H9 (cell line): ENCODE results near the gene CLEC19A. TPM values are rescaled to one million over a fixed set of nuclear protein-coding genes. Genes with fewer than 3 reads are reported as not detected.

ENCODE experiments used
- DNase-seq: peaks from one replicate; pipeline ENCODE4 v3.0.0-alpha.2; 2017
- H2AFZ ChIP-seq: one replicate; pipeline ENCODE4 v1.6.1; 2013; ENCODE audit warnings: mild to moderate bottlenecking, low read length, control low read depth, moderate library complexity
- H2AK5ac ChIP-seq: 2 replicates; pipeline ENCODE4 v1.6.1; 2013; ENCODE audit warnings: low read length, control low read depth, mixed read lengths; ENCODE audit not compliant: insufficient read length
- H2BK120ac ChIP-seq: one replicate; pipeline ENCODE4 v1.6.1; 2013; ENCODE audit warnings: low read depth, mild to moderate bottlenecking, low read length, control low read depth, inconsistent platforms; ENCODE audit not compliant: poor library complexity, severe bottlenecking
- H2BK12ac ChIP-seq: 2 replicates; pipeline ENCODE4 v1.6.1; 2013; ENCODE audit warnings: low read length, control low read depth, mixed read lengths, low read depth; ENCODE audit not compliant: insufficient read length
- H2BK15ac ChIP-seq: 2 replicates; pipeline ENCODE4 v1.6.1; 2013; ENCODE audit warnings: low read depth, low read length, control low read depth
- H2BK20ac ChIP-seq: one replicate; pipeline ENCODE4 v1.6.1; 2013; ENCODE audit warnings: low read depth, mild to moderate bottlenecking, low read length, control low read depth, inconsistent platforms; ENCODE audit not compliant: poor library complexity, severe bottlenecking
- H2BK5ac ChIP-seq: 2 replicates; pipeline ENCODE4 v1.6.1; 2013; ENCODE audit warnings: low read length, control low read depth, mixed read lengths; ENCODE audit not compliant: insufficient read length
- H3K14ac ChIP-seq: 2 replicates; pipeline ENCODE4 v1.6.1; 2013; ENCODE audit warnings: low read length, control low read depth; ENCODE audit not compliant: insufficient read depth
- H3K18ac ChIP-seq: 2 replicates; pipeline ENCODE4 v1.6.1; 2013; ENCODE audit warnings: low read depth, mild to moderate bottlenecking, mixed read lengths, low read length, control low read depth; ENCODE audit not compliant: insufficient read length
- H3K23ac ChIP-seq: 2 replicates; pipeline ENCODE4 v1.6.1; 2013; ENCODE audit warnings: low read length, control low read depth, mixed read lengths, low read depth; ENCODE audit not compliant: insufficient read length
- H3K23me2 ChIP-seq: 2 replicates; pipeline ENCODE4 v1.6.1; 2013; ENCODE audit warnings: low read depth, mild to moderate bottlenecking, mixed read lengths, low read length, control low read depth; ENCODE audit not compliant: insufficient read length, poor library complexity, severe bottlenecking
- H3K27ac ChIP-seq: 2 replicates; pipeline ENCODE4 v1.5.1; 2013; ENCODE audit warnings: low read length, control low read depth, mixed read lengths, low read depth; ENCODE audit not compliant: insufficient read length
- H3K27me3 ChIP-seq: 2 replicates; pipeline ENCODE4 v1.6.1; 2013; ENCODE audit warnings: low read length, control low read depth, inconsistent platforms; ENCODE audit not compliant: insufficient read depth
- H3K4ac ChIP-seq: 2 replicates; pipeline ENCODE4 v1.6.1; 2013; ENCODE audit warnings: low read depth, mild to moderate bottlenecking, control low read depth, inconsistent platforms, low read length, moderate library complexity
- H3K4me1 ChIP-seq: 2 replicates; pipeline ENCODE4 v1.6.1; 2013; ENCODE audit warnings: low read length, control low read depth, inconsistent platforms; ENCODE audit not compliant: insufficient read depth
- H3K4me2 ChIP-seq: 2 replicates; pipeline ENCODE4 v1.6.1; 2013; ENCODE audit warnings: low read length, control low read depth, mixed read lengths; ENCODE audit not compliant: insufficient read length, insufficient read depth
- H3K56ac ChIP-seq: 2 replicates; pipeline ENCODE4 v1.6.1; 2013; ENCODE audit warnings: low read depth, mild to moderate bottlenecking, mixed read lengths, low read length, control low read depth; ENCODE audit not compliant: insufficient read length
- H3K79me1 ChIP-seq: 2 replicates; pipeline ENCODE4 v1.6.1; 2013; ENCODE audit warnings: low read depth, mild to moderate bottlenecking, moderate library complexity, low read length, control low read depth, inconsistent platforms; ENCODE audit not compliant: insufficient read depth, poor library complexity, severe bottlenecking
- H3K79me2 ChIP-seq: 2 replicates; pipeline ENCODE4 v1.6.1; 2013; ENCODE audit warnings: low read length, control low read depth, inconsistent platforms; ENCODE audit not compliant: insufficient read depth
- H3K9ac ChIP-seq: 2 replicates; pipeline ENCODE4 v1.6.1; 2013; ENCODE audit warnings: low read length, control low read depth, mixed read lengths; ENCODE audit not compliant: insufficient read length; ENCODE audit errors: extremely low read depth
- H3K9me3 ChIP-seq: one replicate; pipeline ENCODE4 v1.6.1; 2013; ENCODE audit warnings: low read depth, low read length, inconsistent platforms; ENCODE audit not compliant: control insufficient read depth
- H3T11ph ChIP-seq: one replicate; pipeline ENCODE4 v1.6.1; 2013; ENCODE audit warnings: mild to moderate bottlenecking, low read length, control low read depth, inconsistent platforms
- H4K20me1 ChIP-seq: one replicate; pipeline ENCODE4 v1.6.1; 2013; ENCODE audit not compliant: control insufficient read depth, insufficient read length, insufficient read depth
- H4K5ac ChIP-seq: 2 replicates; pipeline ENCODE4 v1.6.1; 2013; ENCODE audit warnings: low read depth, mild to moderate bottlenecking, mixed read lengths, low read length, control low read depth; ENCODE audit not compliant: insufficient read length
- H4K8ac ChIP-seq: replicated peaks from 2 replicates; pipeline ENCODE4 v1.6.1; 2013; ENCODE audit warnings: low read length, control low read depth, mixed read lengths, low read depth; ENCODE audit not compliant: insufficient read length
- H4K91ac ChIP-seq: 2 replicates; pipeline ENCODE4 v1.6.1; 2013; ENCODE audit warnings: low read depth, mild to moderate bottlenecking, moderate library complexity, mixed read lengths, low read length, control low read depth; ENCODE audit not compliant: insufficient read length
- H3K27ac Mint-ChIP-seq, 3 experiments: 2 replicates in 2 of 3; 3 replicates in 1 of 3; pipeline ENCODE4 v1.8.0; 2020 to 2021; ENCODE audit warnings: mixed read lengths in 3 of 3, mild to moderate bottlenecking in 1 of 3, moderate library complexity in 1 of 3
- H3K27me3 Mint-ChIP-seq: 2 replicates; pipeline ENCODE4 v1.8.0; 2021; ENCODE audit warnings: low read depth, mild to moderate bottlenecking, moderate library complexity, mixed read lengths
- H3K36me3 Mint-ChIP-seq, 3 experiments: 2 replicates in 2 of 3; 3 replicates in 1 of 3; pipeline ENCODE4 v1.8.0; 2020 to 2021; ENCODE audit warnings: low read depth in 3 of 3, mixed read lengths in 3 of 3; ENCODE audit not compliant: insufficient read depth in 1 of 3
- H3K4me1 Mint-ChIP-seq, 2 experiments: 2 replicates each; pipeline ENCODE4 v1.8.0; 2020; ENCODE audit warnings: mixed read lengths in 2 of 2
- H3K4me3 Mint-ChIP-seq, 2 experiments: 2 replicates in 1 of 2; 3 replicates in 1 of 2; pipeline ENCODE4 v1.8.0; 2020 to 2021; ENCODE audit warnings: mild to moderate bottlenecking in 2 of 2, mixed read lengths in 2 of 2, moderate library complexity in 1 of 2
- H3K9me3 Mint-ChIP-seq, 2 experiments: 2 replicates in 1 of 2; 3 replicates in 1 of 2; pipeline ENCODE4 v1.8.0; 2020; ENCODE audit warnings: mild to moderate bottlenecking in 2 of 2, mixed read lengths in 2 of 2, moderate library complexity in 1 of 2
- CTCF ChIP-seq: fragments of 200-600 bp; sonication (generic); conservative IDR thresholded peaks from 3 replicates; pipeline ENCODE4 v1.8.0; 2021; ENCODE audit warnings: antibody characterized with exemption, mild to moderate bottlenecking
- WGBS: extraction: QIAGEN DNeasy Blood & Tissue Kit; methylation state at CpG from one replicate; pipeline ENCODE4 v1.1.7; 2013; ENCODE audit warnings: missing lambda C conversion rate, low lambda C conversion rate, mixed read lengths; ENCODE audit not compliant: insufficient read length; ENCODE audit errors: extremely low coverage; 5-methylcytosine and 5-hydroxymethylcytosine counted together
- total RNA-seq: library from RNA; stranded (reverse); gene quantifications from 2 replicates; pipeline ENCODE4 v1.2.1, GENCODE V29; 2021

Gene CLEC19A
- total RNA-seq, 1 experiment from 2014 or later = not detected

- Mint-ChIP-seq H3K4me3 (no peak overlapping the region), H3K27me3 (no peaks in the 10 kb centered on the region; the same call in 1 of the 2 replicates), H3K27ac (no peak overlapping the region), H3K4me1 (peaks cover 32 to 35% of the 10 kb centered on the region in 2 experiments), H3K36me3 (peaks cover 0 to 5% (median 0%) of the 10 kb centered on the region in 3 experiments; a peak in 4 of 7 replicates), H3K9me3 (peaks cover 4 to 6% of the 10 kb centered on the region in 2 experiments; a peak in 3 of 5 replicates)
- Histone ChIP-seq H3K14ac (no peak overlapping the region), H3K4me1 (peaks cover 2% of the 10 kb centered on the region; the same call in 1 of the 2 replicates), H3K79me1 (no peaks in the 10 kb centered on the region), H3T11ph (no peak overlapping the region), H3K27ac (no peak overlapping the region), H2BK15ac (no peak overlapping the region), H2AFZ (no peak overlapping the region), H3K79me2 (no peaks in the 10 kb centered on the region), H3K56ac (no peak overlapping the region), H3K23ac (no peak overlapping the region), H2BK5ac (no peak overlapping the region), H3K23me2 (no peaks in the 10 kb centered on the region), H4K8ac (no peak overlapping the region), H4K5ac (no peak overlapping the region), H2BK20ac (no peak overlapping the region), H3K9me3 (no peaks in the 10 kb centered on the region), H3K4me2 (no peak overlapping the region), H3K4ac (no peak overlapping the region), H3K27me3 (no peaks in the 10 kb centered on the region), H3K18ac (no peak overlapping the region), H3K9ac (no peak overlapping the region), H2AK5ac (no peak overlapping the region), H4K20me1 (no peaks in the 10 kb centered on the region), H2BK12ac (no peak overlapping the region), H4K91ac (no peak overlapping the region), H2BK120ac (no peak overlapping the region)
- no peak for TF ChIP-seq CTCF
- no CpG with 5 or more reads among the region's 9 CpGs for WGBS
- DNase-seq = no peak
These were observed 58.8 kb downstream of the CLEC19A start for GRCh38 chr16:19344224-19344801.
